Stimulated activated CD8-positive, alpha-beta memory T cell treated with anti-CD3 and anti-CD28 coated beads, Interleukin-7, amount 100 ng/mL, for 1 hour (primary cell): Measurements from ENCODE around the gene IQSEC1.

Experiments used
- DNase-seq, 2 donors: peaks; one replicate each; pipeline ENCODE4 v3.0.0-alpha.2; 2020; ENCODE audit warnings: low read depth in 2 of 2

The IQSEC1 gene

GRCh38 chr3:12954891-12955650 lies 118.2 kb downstream of the IQSEC1 start:
- no peak for DNase-seq

GRCh38 chr3:12954180-12954579 lies 119.0 kb downstream of the IQSEC1 start:
- no peak for DNase-seq

- no peak for DNase-seq
Observed at GRCh38 chr3:12953201-12953995, 119.8 kb downstream of the IQSEC1 start.

GRCh38 chr3:12952343-12953200 lies 120.7 kb downstream of the IQSEC1 start:
- DNase-seq = no peak

GRCh38 chr3:12948891-12949711 lies 124.1 kb downstream of the IQSEC1 start:
- no peak for DNase-seq

GRCh38 chr3:12948371-12948770 lies 124.9 kb downstream of the IQSEC1 start:
- DNase-seq = no peak

- no peak for DNase-seq
Observed at GRCh38 chr3:12947504-12948369, 125.5 kb downstream of the IQSEC1 start.

GRCh38 chr3:12946649-12947316 lies 126.4 kb downstream of the IQSEC1 start:
- no peak for DNase-seq

- no peak for DNase-seq
Observed at GRCh38 chr3:12946251-12946648, 127.0 kb downstream of the IQSEC1 start.

- no peak for DNase-seq
Observed at GRCh38 chr3:12944849-12945248, 128.4 kb downstream of the IQSEC1 start.

- no peak for DNase-seq
Observed at GRCh38 chr3:12944413-12944812, 128.8 kb downstream of the IQSEC1 start.

GRCh38 chr3:12943124-12944021 lies 129.9 kb downstream of the IQSEC1 start:
- DNase-seq = no peak

- DNase-seq = no peak
Observed at GRCh38 chr3:12941495-12942023, 131.7 kb downstream of the IQSEC1 start.

GRCh38 chr3:12940854-12941253 lies 132.4 kb downstream of the IQSEC1 start:
- no peak for DNase-seq

GRCh38 chr3:12939137-12939536 lies 134.1 kb downstream of the IQSEC1 start:
- DNase-seq = no peak

- no peak for DNase-seq
Observed at GRCh38 chr3:12938258-12938711, 134.9 kb downstream of the IQSEC1 start.

GRCh38 chr3:12935861-12936830 lies 137.1 kb downstream of the IQSEC1 start:
- DNase-seq = no peak
